Keratinocyte (primary cell): Measurements from ENCODE around the gene HOXA7. TPM values are rescaled to one million over a fixed set of nuclear protein-coding genes. Genes with fewer than 3 reads are reported as not detected.

Experiments used
- DNase-seq: peaks from one replicate; pipeline ENCODE4 v3.0.0-alpha.2; 2011; ENCODE audit warnings: low read depth, missing footprints, low spot score
- FAIRE-seq: peaks from 2 replicates; lab custom pipeline; 2011; peaks lifted over from hg19 to GRCh38; lab: Jason Lieb, UNC
- H2AFZ ChIP-seq: 2 replicates; pipeline ENCODE4 v1.6.0; 2012; ENCODE audit warnings: low read length, control low read depth, inconsistent platforms; ENCODE audit not compliant: control insufficient read depth
- H3K27ac ChIP-seq: 2 replicates; pipeline ENCODE4 v1.5.1; 2011; ENCODE audit warnings: low read length; ENCODE audit not compliant: control insufficient read depth, insufficient read depth
- H3K27me3 ChIP-seq: 3 replicates; pipeline ENCODE4 v1.6.0; 2011; ENCODE audit warnings: low read length; ENCODE audit not compliant: control insufficient read depth, insufficient read depth; ENCODE audit errors: extremely low read depth
- H3K36me3 ChIP-seq, 2 experiments: 2 replicates in 1 of 2; 3 replicates in 1 of 2; pipeline ENCODE4 v1.5.1; 2011; ENCODE audit warnings: low read length in 2 of 2, mild to moderate bottlenecking in 1 of 2; ENCODE audit not compliant: control insufficient read depth in 2 of 2, insufficient read depth in 2 of 2; ENCODE audit errors: extremely low read depth in 1 of 2
- H3K4me1 ChIP-seq: 3 replicates; pipeline ENCODE4 v1.5.1; 2011; ENCODE audit warnings: low read length; ENCODE audit not compliant: control insufficient read depth, insufficient read depth; ENCODE audit errors: extremely low read depth
- H3K4me2 ChIP-seq: 3 replicates; pipeline ENCODE4 v1.6.0; 2011; ENCODE audit warnings: low read depth, low read length; ENCODE audit not compliant: control insufficient read depth, insufficient read depth; ENCODE audit errors: extremely low read depth
- H3K4me3 ChIP-seq, 3 experiments: fragments of 200-600 bp in 1 of 3; sonication (generic) in 1 of 3; 2 replicates in 2 of 3; 3 replicates in 1 of 3; pipeline ENCODE4 v1.5.1; 2011 to 2016; ENCODE audit warnings: low read length in 3 of 3, mild to moderate bottlenecking in 3 of 3, control low read depth in 2 of 3, inconsistent platforms in 1 of 3, low read depth in 1 of 3, mixed read lengths in 1 of 3, mixed run types in 1 of 3, moderate library complexity in 1 of 3; ENCODE audit not compliant: control insufficient read depth in 2 of 3, insufficient read depth in 2 of 3; ENCODE audit errors: extremely low read depth in 1 of 3
- H3K79me2 ChIP-seq: 2 replicates; pipeline ENCODE4 v1.6.0; 2012; ENCODE audit warnings: low read length; ENCODE audit not compliant: control insufficient read depth, insufficient read depth
- H3K9ac ChIP-seq: 3 replicates; pipeline ENCODE4 v1.6.0; 2011; ENCODE audit warnings: low read length; ENCODE audit not compliant: control insufficient read depth, insufficient read depth; ENCODE audit errors: extremely low read depth
- H3K9me1 ChIP-seq: 3 replicates; pipeline ENCODE4 v1.6.0; 2011; ENCODE audit warnings: low read length; ENCODE audit not compliant: control insufficient read depth, insufficient read depth; ENCODE audit errors: extremely low read depth
- H3K9me3 ChIP-seq: 2 replicates; pipeline ENCODE4 v1.5.1; 2012; ENCODE audit warnings: low read depth, low read length; ENCODE audit not compliant: control insufficient read depth
- H4K20me1 ChIP-seq: 3 replicates; pipeline ENCODE4 v1.6.0; 2011; ENCODE audit warnings: low read length; ENCODE audit not compliant: control insufficient read depth, insufficient read depth; ENCODE audit errors: extremely low read depth
- EZH2 ChIP-seq: IDR thresholded peaks from one replicate; pipeline ENCODE4 v1.6.1; 2012; ENCODE audit warnings: inconsistent platforms, mild to moderate bottlenecking, low read length, moderate library complexity
- dilution Hi-C: fragments of 300-500 bp; cut with MboI; formaldehyde crosslinking; loops from one replicate; pipeline ENCODE4 v1.7.0; 2020; ENCODE audit warnings: low sequenced_read_pairs; ENCODE audit not compliant: extremely low pct_ligation_motif_present
- polyA plus RNA-seq, 5 experiments: library from polyadenylated mRNA; depleted of rRNA in 3 of 5; stranded (reverse) in 3 of 5; stranded (forward) in 1 of 5; unstranded in 1 of 5; fragments of >200 nt; gene quantifications; 1 replicate in 1 of 5; 2 replicates in 3 of 5; 3 replicates in 1 of 5; pipeline versions ENCODE4 v1.2.1 to v1.2.3, GENCODE V29; 2011 to 2012; ENCODE audit warnings: missing spikeins in 2 of 5, low read depth in 1 of 5, low replicate concordance in 1 of 5
- TF ChIP-seq, protein P1 (sequence below), 3 experiments: IDR thresholded peaks in 1 of 3; conservative IDR thresholded peaks in 1 of 3; optimal IDR thresholded peaks in 1 of 3; 2 replicates in 2 of 3; 3 replicates in 1 of 3; pipeline versions ENCODE3 to v1.5.1; 2011; ENCODE audit warnings: low read length in 3 of 3, mild to moderate bottlenecking in 3 of 3, moderate library complexity in 2 of 3, control low read depth in 1 of 3, inconsistent platforms in 1 of 3; ENCODE audit not compliant: insufficient read depth in 2 of 3; ENCODE audit errors: extremely low read depth in 1 of 3

HOXA7 gene
- polyA plus RNA-seq, 1 donor (not counting 4 experiments of a cell fraction or from before 2014, with no cell fraction given): 8.1 TPM

GRCh38 chr7:27141137-27141922 is 15.1 kb downstream of the HOXA7 start:
- TF ChIP-seq, protein P1, sequence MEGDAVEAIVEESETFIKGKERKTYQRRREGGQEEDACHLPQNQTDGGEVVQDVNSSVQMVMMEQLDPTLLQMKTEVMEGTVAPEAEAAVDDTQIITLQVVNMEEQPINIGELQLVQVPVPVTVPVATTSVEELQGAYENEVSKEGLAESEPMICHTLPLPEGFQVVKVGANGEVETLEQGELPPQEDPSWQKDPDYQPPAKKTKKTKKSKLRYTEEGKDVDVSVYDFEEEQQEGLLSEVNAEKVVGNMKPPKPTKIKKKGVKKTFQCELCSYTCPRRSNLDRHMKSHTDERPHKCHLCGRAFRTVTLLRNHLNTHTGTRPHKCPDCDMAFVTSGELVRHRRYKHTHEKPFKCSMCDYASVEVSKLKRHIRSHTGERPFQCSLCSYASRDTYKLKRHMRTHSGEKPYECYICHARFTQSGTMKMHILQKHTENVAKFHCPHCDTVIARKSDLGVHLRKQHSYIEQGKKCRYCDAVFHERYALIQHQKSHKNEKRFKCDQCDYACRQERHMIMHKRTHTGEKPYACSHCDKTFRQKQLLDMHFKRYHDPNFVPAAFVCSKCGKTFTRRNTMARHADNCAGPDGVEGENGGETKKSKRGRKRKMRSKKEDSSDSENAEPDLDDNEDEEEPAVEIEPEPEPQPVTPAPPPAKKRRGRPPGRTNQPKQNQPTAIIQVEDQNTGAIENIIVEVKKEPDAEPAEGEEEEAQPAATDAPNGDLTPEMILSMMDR (optimal IDR thresholded peaks at IDR 0.05 in 1 of 3, IDR thresholded peaks at IDR 0.05 in 1 of 3, conservative IDR thresholded peaks at IDR 0.05 in 1 of 3; ENCODE audit: extremely low read depth in 1 of 3, insufficient read depth in 2 of 3, low read length in 3 of 3): no peak
- TF ChIP-seq EZH2: no peak
- Histone ChIP-seq H3K4me1 (peaks cover 34% of the 10 kb centered on the region), H3K9me1 (no peaks in the 10 kb centered on the region), H3K4me3 (peak overlapping the region in 2 of 3 experiments; percentile 91 to 93), H3K79me2 (peaks cover 62% of the 10 kb centered on the region), H2AFZ (no peak overlapping the region), H4K20me1 (no peaks in the 10 kb centered on the region), H3K27ac (peak overlapping the region; percentile 92), H3K27me3 (no peaks in the 10 kb centered on the region), H3K36me3 (peaks cover 4 to 7% of the 10 kb centered on the region in 2 experiments), H3K9ac (peak overlapping the region; percentile 93), H3K4me2 (peak overlapping the region; percentile 92), H3K9me3 (no peaks in the 10 kb centered on the region)
- DNase-seq (no peak), FAIRE-seq (peak; percentile 63)
- dilution Hi-C loops: no loop called here

GRCh38 chr7:27140126-27140857 is 16.2 kb downstream of the HOXA7 start:
- Histone ChIP-seq H3K4me1 (peaks cover 38% of the 10 kb centered on the region), H3K9me1 (no peaks in the 10 kb centered on the region), H3K79me2 (peaks cover 52% of the 10 kb centered on the region), H3K36me3 (peaks cover 4 to 7% of the 10 kb centered on the region in 2 experiments), H2AFZ (peak overlapping the region; percentile 49), H3K4me2 (peak overlapping the region; percentile 92), H4K20me1 (no peaks in the 10 kb centered on the region), H3K27me3 (no peaks in the 10 kb centered on the region), H3K9ac (peak overlapping the region; percentile 93), H3K9me3 (no peaks in the 10 kb centered on the region), H3K4me3 (peak overlapping the region in 2 of 3 experiments; percentile 57 to 93), H3K27ac (peak overlapping the region; percentile 92)
- no peak for FAIRE-seq
- TF ChIP-seq, protein P1 (optimal IDR thresholded peaks at IDR 0.05 in 1 of 3, IDR thresholded peaks at IDR 0.05 in 1 of 3, conservative IDR thresholded peaks at IDR 0.05 in 1 of 3; ENCODE audit: extremely low read depth in 1 of 3, insufficient read depth in 2 of 3, low read length in 3 of 3): no peak
- no peak for TF ChIP-seq EZH2
- no peak for DNase-seq
- dilution Hi-C loops: no loop called here
